H1 (cell line): ENCODE measurements around the gene EPHA3. TPM values are rescaled to one million over a fixed set of nuclear protein-coding genes. Genes with fewer than 3 reads are reported as not detected.

Experiments
- CTCF ChIA-PET: fragments of 300-600 bp; sonication (Branson Sonifier 250); formaldehyde crosslinking; loops from one replicate; lab custom pipeline; 2021; ENCODE audit not compliant: partially characterized antibody; lab: Charles Lee
- POLR2A ChIA-PET: fragments of 300-600 bp; sonication (Branson Sonifier 250); formaldehyde crosslinking; loops from one replicate; lab custom pipeline; 2021; ENCODE audit warnings: inconsistent platforms; ENCODE audit not compliant: partially characterized antibody; lab: Charles Lee
- DNase-seq, 2 experiments: peaks; one replicate each; pipeline versions ENCODE4 v3.0.0 to v3.0.0-alpha.2; 2010 to 2022; ENCODE audit warnings: low spot score in 2 of 2, low read depth in 1 of 2, mixed read lengths in 1 of 2
- FAIRE-seq: peaks from 2 replicates; lab custom pipeline; 2011; peaks lifted over from hg19 to GRCh38; lab: Jason Lieb, UNC
- H2AFZ ChIP-seq: 2 replicates; pipeline ENCODE4 v1.8.1; 2012; ENCODE audit warnings: low read length, inconsistent platforms
- H2AK5ac ChIP-seq: 2 replicates; pipeline ENCODE4 v1.6.1; 2013; ENCODE audit warnings: low read depth, low read length
- H2BK120ac ChIP-seq: replicated peaks from 2 replicates; pipeline ENCODE3; 2013; ENCODE audit warnings: low read depth, low read length, inconsistent platforms
- H2BK12ac ChIP-seq: 2 replicates; pipeline ENCODE4 v1.6.1; 2013; ENCODE audit warnings: low read depth, low read length
- H2BK15ac ChIP-seq: 2 replicates; pipeline ENCODE4 v1.6.1; 2013; ENCODE audit warnings: low read length
- H2BK20ac ChIP-seq: 2 replicates; pipeline ENCODE4 v1.6.1; 2013; ENCODE audit warnings: low read length
- H2BK5ac ChIP-seq: 2 replicates; pipeline ENCODE4 v1.6.1; 2013; ENCODE audit warnings: low read depth, low read length
- H3K14ac ChIP-seq: 2 replicates; pipeline ENCODE4 v1.6.1; 2013; ENCODE audit warnings: inconsistent platforms; ENCODE audit not compliant: insufficient read length
- H3K18ac ChIP-seq: 2 replicates; pipeline ENCODE4 v1.6.1; 2013; ENCODE audit warnings: low read length; ENCODE audit errors: extremely low read depth
- H3K23ac ChIP-seq: 2 replicates; pipeline ENCODE4 v1.6.1; 2013; ENCODE audit warnings: inconsistent platforms; ENCODE audit not compliant: insufficient read length
- H3K23me2 ChIP-seq: 2 replicates; pipeline ENCODE4 v1.6.1; 2013; ENCODE audit warnings: low read depth, low read length
- H3K27ac ChIP-seq: 2 replicates; pipeline ENCODE4 v1.6.1; 2011; ENCODE audit warnings: low read depth, low read length, inconsistent platforms
- H3K27me3 ChIP-seq, 4 experiments: replicated peaks in 1 of 4; 1 replicate in 1 of 4; 2 replicates in 3 of 4; pipeline versions ENCODE4 v1.6.1 to v1.8.1; 2011 to 2013; ENCODE audit warnings: low read length in 3 of 4, mild to moderate bottlenecking in 3 of 4, inconsistent platforms in 2 of 4, mixed read lengths in 2 of 4, moderate library complexity in 1 of 4; ENCODE audit not compliant: control insufficient read depth in 3 of 4, insufficient read depth in 3 of 4; ENCODE audit errors: extremely low read depth in 1 of 4
- H3K36me3 ChIP-seq, 4 experiments: 2 replicates each; pipeline versions ENCODE4 v1.6.1 to v1.8.1; 2011 to 2013; ENCODE audit warnings: mild to moderate bottlenecking in 4 of 4, low read length in 3 of 4, moderate library complexity in 2 of 4, control low read depth in 1 of 4, inconsistent platforms in 1 of 4; ENCODE audit not compliant: insufficient read depth in 4 of 4, control insufficient read depth in 2 of 4
- H3K4ac ChIP-seq: replicated peaks from 2 replicates; pipeline ENCODE3; 2013; ENCODE audit warnings: low read length, low read depth, mixed read lengths, inconsistent platforms; ENCODE audit not compliant: insufficient read length
- H3K4me1 ChIP-seq, 4 experiments: replicated peaks in 1 of 4; 1 replicate in 1 of 4; 2 replicates in 3 of 4; pipeline versions ENCODE4 v1.6.1 to v1.8.1; 2011 to 2013; ENCODE audit warnings: low read length in 3 of 4, inconsistent platforms in 2 of 4, mixed read lengths in 1 of 4; ENCODE audit not compliant: insufficient read depth in 4 of 4, control insufficient read depth in 3 of 4
- H3K4me2 ChIP-seq, 2 experiments: 2 replicates each; pipeline versions ENCODE4 v1.6.1 to v1.8.1; 2011 to 2013; ENCODE audit warnings: low read depth in 2 of 2, low read length in 2 of 2, control low read depth in 1 of 2, inconsistent platforms in 1 of 2, mild to moderate bottlenecking in 1 of 2; ENCODE audit not compliant: insufficient read depth in 1 of 2
- H3K4me3 ChIP-seq, 4 experiments: fragments of 200-600, 300-600 bp in 1 of 4; sonication (generic), shearing (Covaris generic), sonication (Bioruptor Twin) in 1 of 4; 2 replicates each; pipeline versions ENCODE4 v1.5.1 to v1.8.1; 2011 to 2016; ENCODE audit warnings: low read length in 4 of 4, low read depth in 3 of 4, control low read depth in 2 of 4, inconsistent platforms in 2 of 4, mild to moderate bottlenecking in 2 of 4, mixed read lengths in 1 of 4, moderate library complexity in 1 of 4; ENCODE audit not compliant: insufficient read depth in 2 of 4; ENCODE audit errors: extremely low read depth in 1 of 4
- H3K56ac ChIP-seq: replicated peaks from 2 replicates; pipeline ENCODE3; 2013; ENCODE audit warnings: low read depth, mild to moderate bottlenecking, mixed read lengths, low read length, inconsistent platforms; ENCODE audit not compliant: insufficient read length
- H3K79me1 ChIP-seq: 2 replicates; pipeline ENCODE4 v1.6.1; 2013; ENCODE audit warnings: low read depth, low read length, control low read depth
- H3K79me2 ChIP-seq, 2 experiments: 2 replicates each; pipeline versions ENCODE4 v1.6.1 to v1.8.1; 2012 to 2013; ENCODE audit warnings: low read length in 2 of 2, mild to moderate bottlenecking in 2 of 2, inconsistent platforms in 1 of 2; ENCODE audit not compliant: insufficient read depth in 2 of 2, control insufficient read depth in 1 of 2
- H3K9ac ChIP-seq, 4 experiments: replicated peaks in 1 of 4; 1 replicate in 1 of 4; 2 replicates in 3 of 4; pipeline versions ENCODE4 v1.6.1 to v1.8.1; 2011 to 2013; ENCODE audit warnings: low read depth in 3 of 4, low read length in 3 of 4, control low read depth in 2 of 4, mild to moderate bottlenecking in 2 of 4, moderate library complexity in 2 of 4, inconsistent platforms in 1 of 4; ENCODE audit errors: extremely low read depth in 1 of 4
- H3K9me3 ChIP-seq, 2 experiments: 2 replicates each; pipeline versions ENCODE4 v1.6.1 to v1.8.1; 2012 to 2013; ENCODE audit warnings: mild to moderate bottlenecking in 2 of 2, moderate library complexity in 2 of 2, control low read depth in 1 of 2, inconsistent platforms in 1 of 2, low read depth in 1 of 2, low read length in 1 of 2, mixed read lengths in 1 of 2; ENCODE audit not compliant: insufficient read depth in 2 of 2
- H4K20me1 ChIP-seq, 2 experiments: replicated peaks in 1 of 2; 2 replicates each; pipeline versions ENCODE3 to v1.8.1; 2011 to 2013; ENCODE audit warnings: inconsistent platforms in 2 of 2, low read length in 2 of 2, mild to moderate bottlenecking in 1 of 2; ENCODE audit not compliant: insufficient read depth in 2 of 2, control insufficient read depth in 1 of 2
- H4K5ac ChIP-seq: 2 replicates; pipeline ENCODE4 v1.6.1; 2013; ENCODE audit warnings: low read length, low read depth, mixed read lengths, inconsistent platforms; ENCODE audit not compliant: insufficient read length
- H4K8ac ChIP-seq: 2 replicates; pipeline ENCODE4 v1.8.0; 2013; ENCODE audit warnings: mild to moderate bottlenecking, moderate library complexity, low read length, inconsistent platforms; ENCODE audit not compliant: insufficient read depth; ENCODE audit errors: extremely low read depth
- H4K91ac ChIP-seq: replicated peaks from 2 replicates; pipeline ENCODE3; 2013; ENCODE audit warnings: low read length, mixed read lengths, inconsistent platforms; ENCODE audit not compliant: insufficient read length
- BACH1 ChIP-seq: IDR thresholded peaks from 2 replicates; pipeline ENCODE4 v1.6.1; 2012; ENCODE audit warnings: low read length, improper control_type of control experiment
- WGBS, 2 experiments: shearing (Covaris generic) in 1 of 2; methylation state at CpG; one replicate each; pipeline versions ENCODE4 v1.1.6 to v1.1.7; 2013 to 2015; ENCODE audit warnings: low lambda C conversion rate in 2 of 2, mixed read lengths in 2 of 2, inconsistent platforms in 1 of 2, low coverage in 1 of 2, missing lambda C conversion rate in 1 of 2; ENCODE audit not compliant: insufficient replicate concordance in 2 of 2, insufficient coverage in 1 of 2, insufficient read length in 1 of 2; ENCODE audit errors: extremely low coverage in 1 of 2, missing lambda C conversion rate in 1 of 2; 5-methylcytosine and 5-hydroxymethylcytosine counted together
- polyA plus RNA-seq, 7 experiments: library from polyadenylated mRNA; depleted of rRNA in 3 of 7; stranded (reverse) in 5 of 7; unstranded in 2 of 7; fragments of >200 nt in 5 of 7; fragments of 200-250 nt in 2 of 7; gene quantifications; 1 replicate in 5 of 7; 2 replicates in 1 of 7; 4 replicates in 1 of 7; pipeline versions ENCODE4 v1.2.1 to v1.2.3, GENCODE V29; 2011 to 2013; ENCODE audit warnings: missing spikeins in 2 of 7, mixed read lengths in 2 of 7
- total RNA-seq: library from RNA; stranded (reverse); fragmentation: NEBNext Ultra II Directional; extraction: Animal tissue kit (Norgen Biotek cat#: 25700); gene quantifications from 2 replicates; pipeline ENCODE4 v1.2.1, GENCODE V29; 2021

The EPHA3 gene
- total and polyA plus RNA-seq, 2 of the 8 experiments (the other 6 are each of a cell fraction or from before 2014, with no cell fraction given) = 0.09 to 0.22 TPM

DNA sequence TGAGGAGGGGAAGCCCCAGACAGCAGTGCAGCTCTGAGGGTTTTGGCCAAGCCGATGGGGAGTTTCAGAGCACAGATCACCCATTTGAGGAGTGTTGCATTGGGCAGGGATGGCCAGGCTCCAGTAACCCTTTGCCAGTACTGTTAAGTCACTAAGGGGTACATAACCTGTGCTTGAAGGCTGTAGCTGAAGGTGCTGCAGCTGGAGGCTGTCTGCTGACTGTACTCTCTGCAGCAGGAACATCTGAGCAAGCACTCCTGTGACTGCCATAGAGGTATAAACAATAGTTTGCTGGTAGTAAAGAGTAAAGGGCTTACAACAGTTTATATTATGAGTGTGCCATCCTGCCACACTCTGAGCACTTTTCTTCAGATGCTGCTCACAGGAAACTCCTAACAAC lies 297.8 kb downstream of the EPHA3 start:
- H2BK12ac ChIP-seq = no peak overlapping the region
- no peak overlapping the region for H3K4me3 ChIP-seq
- H3K4me1 ChIP-seq = peaks cover 0 to 3% (median under 1%) of the 10 kb centered on the region in 4 experiments; a peak in 1 of 7 replicates
- no peak overlapping the region for H3K14ac ChIP-seq
- DNase-seq = no peak
- H3K9ac ChIP-seq = no peak overlapping the region
- H3K56ac ChIP-seq = no peak overlapping the region
- no peak overlapping the region for H2BK5ac ChIP-seq
- CTCF ChIA-PET = interaction anchor here (1.0 kb wide), 1 partner anchor 63 kb away, joined by 4 read pairs; no protein-coding TSS in a partner anchor
- no peaks in the 10 kb centered on the region for H3K27me3 ChIP-seq
- H2AK5ac ChIP-seq = no peak overlapping the region
- H3K79me2 ChIP-seq = no peaks in the 10 kb centered on the region
- no peak for FAIRE-seq
- no peaks in the 10 kb centered on the region for H4K20me1 ChIP-seq
- H3K4me2 ChIP-seq = no peak overlapping the region
- H4K8ac ChIP-seq = no peak overlapping the region
- no peaks in the 10 kb centered on the region for H3K79me1 ChIP-seq
- peak overlapping the region; percentile 92 for H2AFZ ChIP-seq
- no peaks in the 10 kb centered on the region for H3K9me3 ChIP-seq
- H3K23ac ChIP-seq = no peak overlapping the region
- H2BK15ac ChIP-seq = no peak overlapping the region
- H3K4ac ChIP-seq = no peak overlapping the region
- POLR2A ChIA-PET = no interaction called here
- H4K91ac ChIP-seq = no peak overlapping the region
- no peaks in the 10 kb centered on the region for H3K36me3 ChIP-seq
- 83% methylated on average over 1 of the region's 1 CpG; no CpG with 5 or more reads in 1 of the 2 experiments for WGBS, 2 experiments
- H3K18ac ChIP-seq = no peak overlapping the region
- H3K27ac ChIP-seq = no peak overlapping the region
- no peak overlapping the region for H2BK20ac ChIP-seq
- TF ChIP-seq BACH1 = no peak
- no peak overlapping the region for H4K5ac ChIP-seq
- H2BK120ac ChIP-seq = no peak overlapping the region
- no peaks in the 10 kb centered on the region; the same call in 1 of the 2 replicates for H3K23me2 ChIP-seq
